Measurements from ENCODE around the gene CUL1.

CUL1 gene

DNA sequence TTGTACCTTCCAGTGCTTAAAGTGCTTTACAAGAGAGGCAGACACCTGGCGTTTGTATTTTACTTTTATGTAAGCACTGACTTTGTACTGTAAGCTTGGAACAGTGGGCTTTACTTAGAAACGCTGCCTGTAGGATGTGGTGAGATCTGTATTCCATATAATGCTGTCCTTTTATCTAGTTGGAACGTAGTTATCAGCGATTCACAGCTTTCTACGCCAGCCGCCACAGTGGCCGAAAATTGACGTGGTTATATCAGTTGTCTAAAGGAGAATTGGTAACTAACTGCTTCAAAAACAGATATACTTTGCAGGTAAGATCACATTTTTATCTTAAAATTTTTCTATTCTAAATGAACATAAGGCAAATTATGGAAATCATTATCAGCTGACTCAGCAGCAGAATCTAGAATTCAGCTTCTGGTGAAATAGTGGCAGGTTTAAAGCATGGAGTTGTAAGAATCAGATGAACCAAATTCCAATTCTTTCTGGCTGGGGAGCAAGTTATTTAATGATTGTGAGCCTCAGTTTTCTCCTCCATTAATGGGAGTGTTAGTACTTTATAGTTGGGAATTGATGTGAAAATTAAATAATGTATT lies 91.5 kb downstream of the CUL1 start:
- no peak overlapping the region for H3K27ac ChIP-seq (ENCODE audit: low read length, poor library complexity, severe bottlenecking)
- no peak overlapping the region for H3K4ac ChIP-seq (ENCODE audit: low read depth in 1 of 2, low read length in 2 of 2)
- H3K27me3 ChIP-seq (ENCODE audit: control insufficient read depth in 1 of 2, insufficient read depth in 1 of 2, low read length in 2 of 2), result no peaks in the 10 kb centered on the region
- DNase-seq, result no peak
- no peak overlapping the region for H3K23ac ChIP-seq (ENCODE audit: low read length in 2 of 2)
- no peak overlapping the region for H2BK120ac ChIP-seq (ENCODE audit: low read depth, low read length)
- H3K36me3 ChIP-seq (ENCODE audit: control insufficient read depth in 1 of 2, insufficient read depth in 2 of 2, low read depth in 1 of 2, low read length in 2 of 2), result peaks cover 44 to 96% of the 10 kb centered on the region in 2 experiments
- H3K79me1 ChIP-seq (replicated peaks; ENCODE audit: low read length, poor library complexity, severe bottlenecking), result peaks cover 21% of the 10 kb centered on the region
- H3K18ac ChIP-seq (ENCODE audit: low read depth in 1 of 2, low read length in 2 of 2), result no peak overlapping the region
- 100% methylated on average over 2 of the region's 8 CpGs for WGBS
- H4K8ac ChIP-seq (ENCODE audit: low read length), result no peak overlapping the region
- no peak overlapping the region for H4K91ac ChIP-seq (ENCODE audit: low read length)
- no peak overlapping the region for H3K9ac ChIP-seq (ENCODE audit: low read length)
- no peak overlapping the region for H2BK5ac ChIP-seq (ENCODE audit: low read depth, low read length, poor library complexity, severe bottlenecking)
- H3K4me3 ChIP-seq (ENCODE audit: insufficient read depth in 1 of 2, low read depth in 1 of 2, low read length in 2 of 2), result no peak overlapping the region
- H3K9me3 ChIP-seq (ENCODE audit: control insufficient read depth, low read length), result no peaks in the 10 kb centered on the region
- no peak overlapping the region for H3K14ac ChIP-seq (ENCODE audit: low read length in 2 of 2)
- H3K4me1 ChIP-seq (ENCODE audit: control insufficient read depth, insufficient read depth, low read depth, low read length), result no peaks in the 10 kb centered on the region
- H2AFZ ChIP-seq (ENCODE audit: low read depth, low read length), result no peak overlapping the region
- H2BK12ac ChIP-seq (ENCODE audit: low read length in 2 of 2), result no peak overlapping the region
- H2AK5ac ChIP-seq (ENCODE audit: low read length, severe bottlenecking), result no peak overlapping the region
- H2BK15ac ChIP-seq (ENCODE audit: low read depth, poor library complexity, severe bottlenecking), result no peak overlapping the region
- H3K4me2 ChIP-seq (ENCODE audit: low read length, poor library complexity, severe bottlenecking), result no peak overlapping the region

DNA sequence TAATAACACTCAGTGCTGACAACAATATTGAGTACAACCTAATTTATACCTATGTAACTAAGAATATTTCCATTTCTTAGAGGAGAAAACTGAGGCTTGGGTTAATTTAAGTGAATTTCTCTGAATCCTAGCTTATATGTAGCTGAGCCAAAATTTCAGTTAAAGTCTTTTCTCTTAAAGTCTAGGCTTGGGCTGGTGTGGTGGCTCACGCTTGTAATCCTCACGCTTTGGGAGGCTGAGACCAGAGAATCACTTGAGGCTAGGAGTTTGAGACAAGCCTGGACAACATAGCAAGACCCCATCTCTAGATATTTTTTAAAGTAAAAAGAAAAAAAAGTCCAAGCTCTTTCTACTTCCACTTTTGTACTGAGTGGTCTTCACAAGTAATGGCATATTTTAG lies 92.1 kb downstream of the CUL1 start:
- no peak overlapping the region for H2AFZ ChIP-seq (ENCODE audit: low read depth, low read length)
- no peaks in the 10 kb centered on the region for H3K9me3 ChIP-seq (ENCODE audit: control insufficient read depth, low read length)
- no peak overlapping the region for H3K4me2 ChIP-seq (ENCODE audit: low read length, poor library complexity, severe bottlenecking)
- no peak overlapping the region for H2BK5ac ChIP-seq (ENCODE audit: low read depth, low read length, poor library complexity, severe bottlenecking)
- DNase-seq, result no peak
- no peaks in the 10 kb centered on the region for H3K4me1 ChIP-seq (ENCODE audit: control insufficient read depth, insufficient read depth, low read depth, low read length)
- H3K4ac ChIP-seq (ENCODE audit: low read depth in 1 of 2, low read length in 2 of 2), result no peak overlapping the region
- no peak overlapping the region for H4K91ac ChIP-seq (ENCODE audit: low read length)
- peaks cover 21% of the 10 kb centered on the region for H3K79me1 ChIP-seq (replicated peaks; ENCODE audit: low read length, poor library complexity, severe bottlenecking)
- H3K36me3 ChIP-seq (ENCODE audit: control insufficient read depth in 1 of 2, insufficient read depth in 2 of 2, low read depth in 1 of 2, low read length in 2 of 2), result peaks cover 46 to 93% of the 10 kb centered on the region in 2 experiments
- 100% methylated on average over 2 of the region's 2 CpGs for WGBS
- no peak overlapping the region for H3K9ac ChIP-seq (ENCODE audit: low read length)
- H3K14ac ChIP-seq (ENCODE audit: low read length in 2 of 2), result no peak overlapping the region
- no peaks in the 10 kb centered on the region for H3K27me3 ChIP-seq (ENCODE audit: control insufficient read depth in 1 of 2, insufficient read depth in 1 of 2, low read length in 2 of 2)
- no peak overlapping the region for H2BK120ac ChIP-seq (ENCODE audit: low read depth, low read length)
- H4K8ac ChIP-seq (ENCODE audit: low read length), result no peak overlapping the region
- no peak overlapping the region for H2AK5ac ChIP-seq (ENCODE audit: low read length, severe bottlenecking)
- H2BK12ac ChIP-seq (ENCODE audit: low read length in 2 of 2), result no peak overlapping the region
- H3K27ac ChIP-seq (ENCODE audit: low read length, poor library complexity, severe bottlenecking), result no peak overlapping the region
- no peak overlapping the region for H2BK15ac ChIP-seq (ENCODE audit: low read depth, poor library complexity, severe bottlenecking)
- H3K18ac ChIP-seq (ENCODE audit: low read depth in 1 of 2, low read length in 2 of 2), result no peak overlapping the region
- no peak overlapping the region for H3K23ac ChIP-seq (ENCODE audit: low read length in 2 of 2)
- no peak overlapping the region for H3K4me3 ChIP-seq (ENCODE audit: insufficient read depth in 1 of 2, low read depth in 1 of 2, low read length in 2 of 2)

DNA sequence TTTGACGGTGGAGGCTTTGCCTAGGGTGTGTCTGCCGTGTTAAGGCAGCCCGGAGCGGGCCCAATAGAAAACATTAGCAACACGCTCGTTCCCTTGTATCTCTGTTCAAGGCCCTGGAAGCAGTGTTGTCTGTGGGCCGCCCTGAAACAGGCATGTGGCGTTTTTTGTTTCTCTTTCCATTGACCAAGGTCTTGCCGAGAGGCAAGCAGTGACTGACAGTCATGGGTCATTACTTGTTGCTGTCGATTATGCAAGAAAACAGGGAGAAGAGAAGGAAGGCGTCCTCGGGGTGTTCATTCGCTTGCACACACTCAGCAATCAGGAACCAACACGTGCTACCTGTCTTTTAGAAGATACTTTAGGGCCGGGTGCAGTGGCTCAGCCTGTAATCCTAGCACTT lies 92.8 kb downstream of the CUL1 start:
- no peak overlapping the region for H3K4me2 ChIP-seq (ENCODE audit: low read length, poor library complexity, severe bottlenecking)
- WGBS, result 98% methylated on average over 15 of the region's 15 CpGs
- no peak overlapping the region for H3K9ac ChIP-seq (ENCODE audit: low read length)
- H3K79me1 ChIP-seq (replicated peaks; ENCODE audit: low read length, poor library complexity, severe bottlenecking), result peaks cover 23% of the 10 kb centered on the region
- no peak overlapping the region for H3K4me3 ChIP-seq (ENCODE audit: insufficient read depth in 1 of 2, low read depth in 1 of 2, low read length in 2 of 2)
- H2AFZ ChIP-seq (ENCODE audit: low read depth, low read length), result no peak overlapping the region
- no peak overlapping the region for H3K23ac ChIP-seq (ENCODE audit: low read length in 2 of 2)
- H3K9me3 ChIP-seq (ENCODE audit: control insufficient read depth, low read length), result no peaks in the 10 kb centered on the region
- no peak overlapping the region for H3K4ac ChIP-seq (ENCODE audit: low read depth in 1 of 2, low read length in 2 of 2)
- H3K18ac ChIP-seq (ENCODE audit: low read depth in 1 of 2, low read length in 2 of 2), result no peak overlapping the region
- H4K8ac ChIP-seq (ENCODE audit: low read length), result no peak overlapping the region
- no peaks in the 10 kb centered on the region for H3K4me1 ChIP-seq (ENCODE audit: control insufficient read depth, insufficient read depth, low read depth, low read length)
- H4K91ac ChIP-seq (ENCODE audit: low read length), result no peak overlapping the region
- no peak overlapping the region for H2BK5ac ChIP-seq (ENCODE audit: low read depth, low read length, poor library complexity, severe bottlenecking)
- no peak overlapping the region for H3K27ac ChIP-seq (ENCODE audit: low read length, poor library complexity, severe bottlenecking)
- DNase-seq, result no peak
- no peak overlapping the region for H2AK5ac ChIP-seq (ENCODE audit: low read length, severe bottlenecking)
- no peaks in the 10 kb centered on the region for H3K27me3 ChIP-seq (ENCODE audit: control insufficient read depth in 1 of 2, insufficient read depth in 1 of 2, low read length in 2 of 2)
- H3K36me3 ChIP-seq (ENCODE audit: control insufficient read depth in 1 of 2, insufficient read depth in 2 of 2, low read depth in 1 of 2, low read length in 2 of 2), result peaks cover 48 to 93% of the 10 kb centered on the region in 2 experiments
- H2BK120ac ChIP-seq (ENCODE audit: low read depth, low read length), result no peak overlapping the region
- no peak overlapping the region for H3K14ac ChIP-seq (ENCODE audit: low read length in 2 of 2)
- no peak overlapping the region for H2BK12ac ChIP-seq (ENCODE audit: low read length in 2 of 2)
- no peak overlapping the region for H2BK15ac ChIP-seq (ENCODE audit: low read depth, poor library complexity, severe bottlenecking)

DNA sequence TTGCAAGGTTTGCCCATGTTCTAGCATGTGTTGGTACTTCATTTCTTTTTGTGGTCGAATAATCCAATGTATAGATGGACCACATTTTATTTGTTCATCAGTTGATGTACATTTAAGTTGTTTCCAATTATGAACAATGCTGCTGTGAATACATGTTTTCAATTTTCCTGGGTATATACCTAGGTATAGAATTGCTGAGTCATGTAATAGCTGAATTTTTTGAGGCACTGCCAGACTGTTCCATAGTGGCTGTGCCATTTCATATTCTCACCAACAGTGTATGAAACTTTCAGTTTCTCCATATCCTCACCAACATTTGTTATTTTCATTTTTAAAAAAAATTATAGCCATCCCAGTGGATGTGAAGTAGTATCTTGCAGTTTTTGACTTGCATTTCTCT lies 94.9 kb downstream of the CUL1 start:
- DNase-seq, result no peak
- no peak overlapping the region for H2AFZ ChIP-seq (ENCODE audit: low read depth, low read length)
- whole genome bisulfite sequencing, result no CpG with 5 or more reads among the region's 1 CpG
- no peak overlapping the region for H2AK5ac ChIP-seq (ENCODE audit: low read length, severe bottlenecking)
- no peak overlapping the region for H3K27ac ChIP-seq (ENCODE audit: low read length, poor library complexity, severe bottlenecking)
- no peak overlapping the region for H3K9ac ChIP-seq (ENCODE audit: low read length)
- no peak overlapping the region for H2BK12ac ChIP-seq (ENCODE audit: low read length in 2 of 2)
- no peak overlapping the region for H2BK5ac ChIP-seq (ENCODE audit: low read depth, low read length, poor library complexity, severe bottlenecking)
- no peak overlapping the region for H3K4me3 ChIP-seq (ENCODE audit: insufficient read depth in 1 of 2, low read depth in 1 of 2, low read length in 2 of 2)
- H3K23ac ChIP-seq (ENCODE audit: low read length in 2 of 2), result no peak overlapping the region
- H3K27me3 ChIP-seq (ENCODE audit: control insufficient read depth in 1 of 2, insufficient read depth in 1 of 2, low read length in 2 of 2), result no peaks in the 10 kb centered on the region
- H3K4me2 ChIP-seq (ENCODE audit: low read length, poor library complexity, severe bottlenecking), result no peak overlapping the region
- no peak overlapping the region for H4K91ac ChIP-seq (ENCODE audit: low read length)
- no peak overlapping the region for H3K4ac ChIP-seq (ENCODE audit: low read depth in 1 of 2, low read length in 2 of 2)
- no peaks in the 10 kb centered on the region for H3K4me1 ChIP-seq (ENCODE audit: control insufficient read depth, insufficient read depth, low read depth, low read length)
- H3K9me3 ChIP-seq (ENCODE audit: control insufficient read depth, low read length), result no peaks in the 10 kb centered on the region
- H3K79me1 ChIP-seq (replicated peaks; ENCODE audit: low read length, poor library complexity, severe bottlenecking), result peaks cover 24% of the 10 kb centered on the region
- H3K18ac ChIP-seq (ENCODE audit: low read depth in 1 of 2, low read length in 2 of 2), result no peak overlapping the region
- no peak overlapping the region for H2BK120ac ChIP-seq (ENCODE audit: low read depth, low read length)
- no peak overlapping the region for H2BK15ac ChIP-seq (ENCODE audit: low read depth, poor library complexity, severe bottlenecking)
- peaks cover 40 to 92% of the 10 kb centered on the region in 2 experiments for H3K36me3 ChIP-seq (ENCODE audit: control insufficient read depth in 1 of 2, insufficient read depth in 2 of 2, low read depth in 1 of 2, low read length in 2 of 2)
- H4K8ac ChIP-seq (ENCODE audit: low read length), result no peak overlapping the region
- H3K14ac ChIP-seq (ENCODE audit: low read length in 2 of 2), result no peak overlapping the region
